Measurements from ENCODE around the gene PLLP. TPM values are rescaled to one million over a fixed set of nuclear protein-coding genes. Genes with fewer than 3 reads are reported as not detected.
A peak's percentile ranks its signal among the peaks of the same experiment; 100 is the strongest.

The PLLP gene
- total and polyA plus RNA-seq, 7 donors = 0.99 to 10.2 (median 4.2) TPM

- peaks cover 0 to 14% (median 8%) of the 10 kb centered on the region in 4 donors for H3K4me1 ChIP-seq
- peak overlapping the region; percentile 93 to 96 (median 94) for H3K27ac ChIP-seq
- 5 to 9% methylated on average over 9 of the region's 9 CpGs for WGBS, 2 donors
- H3K9me3 ChIP-seq = no peaks in the 10 kb centered on the region
- peak overlapping the region; percentile 62 to 90 (median 86) for H3K4me3 ChIP-seq
- no peak for TF ChIP-seq EP300 (IDR thresholded peaks at IDR 0.05)
- TF ChIP-seq CTCF (IDR thresholded peaks at IDR 0.05) = no peak
- no peak for TF ChIP-seq POLR2A (IDR thresholded peaks at IDR 0.05)
- TF ChIP-seq POLR2AphosphoS5 (IDR thresholded peaks at IDR 0.05) = no peak
- DNase-seq = no peak
- intact Hi-C loops (cut with DNase I) = loop anchor here (1.0 kb wide), 1 partner anchor 57 kb away; no protein-coding TSS in a partner anchor
- H3K27me3 ChIP-seq = no peaks in the 10 kb centered on the region
- H3K36me3 ChIP-seq = peaks cover 6 to 40% (median 22%) of the 10 kb centered on the region in 4 donors
These were observed 40.1 kb downstream of the PLLP start for GRCh38 chr16:57244463-57244766.

- no peak for DNase-seq
- Histone ChIP-seq H3K27me3 (no peaks in the 10 kb centered on the region), H3K9me3 (no peaks in the 10 kb centered on the region), H3K4me3 (no peak overlapping the region), H3K36me3 (peaks cover 0 to 41% (median 16%) of the 10 kb centered on the region in 4 donors), H3K4me1 (peaks cover 0 to 14% (median 8%) of the 10 kb centered on the region in 4 donors), H3K27ac (no peak overlapping the region)
- intact Hi-C loops (cut with DNase I) = no loop called here
- 92 to 96% methylated on average over 2 of the region's 2 CpGs for WGBS, 2 donors
- TF ChIP-seq CTCF (IDR thresholded peaks at IDR 0.05) (no peak), EP300 (IDR thresholded peaks at IDR 0.05) (no peak), POLR2AphosphoS5 (IDR thresholded peaks at IDR 0.05) (no peak), POLR2A (IDR thresholded peaks at IDR 0.05) (no peak)
These were observed 41.8 kb downstream of the PLLP start for GRCh38 chr16:57242650-57243049.

- intact Hi-C loops (cut with DNase I) = no loop called here
- no peak overlapping the region for H3K27ac ChIP-seq
These were observed 43.6 kb downstream of the PLLP start for GRCh38 chr16:57240851-57241250.

GRCh38 chr16:57239107-57239506, 45.4 kb downstream of the PLLP start:
- WGBS, 2 donors = 69 to 71% methylated on average over 2 of the region's 2 CpGs
- Histone ChIP-seq H3K36me3 (peaks cover 11 to 65% (median 21%) of the 10 kb centered on the region in 4 donors), H3K27me3 (no peaks in the 10 kb centered on the region), H3K4me3 (no peak overlapping the region), H3K27ac (no peak overlapping the region), H3K4me1 (peaks cover 0 to 1% (median under 1%) of the 10 kb centered on the region in 4 donors), H3K9me3 (no peaks in the 10 kb centered on the region)
- no peak for DNase-seq
- intact Hi-C loops (cut with DNase I) = no loop called here
- no peak for TF ChIP-seq POLR2A (IDR thresholded peaks at IDR 0.05)
- TF ChIP-seq EP300 (IDR thresholded peaks at IDR 0.05) = no peak
- no peak for TF ChIP-seq POLR2AphosphoS5 (IDR thresholded peaks at IDR 0.05)
- TF ChIP-seq CTCF (IDR thresholded peaks at IDR 0.05) = no peak

More at GRCh38 chr16:57240851-57241250, 43.6 kb downstream of the PLLP start:
- TF ChIP-seq EP300 (IDR thresholded peaks at IDR 0.05) = no peak
- TF ChIP-seq POLR2AphosphoS5 (IDR thresholded peaks at IDR 0.05) = no peak
- TF ChIP-seq POLR2A (IDR thresholded peaks at IDR 0.05) = no peak
- TF ChIP-seq CTCF (IDR thresholded peaks at IDR 0.05) = no peak
- WGBS, 2 donors = 74 to 88% methylated on average over 2 of the region's 2 CpGs
- H3K27me3 ChIP-seq = no peaks in the 10 kb centered on the region
- peaks cover 0 to 6% (median 4%) of the 10 kb centered on the region in 4 donors for H3K4me1 ChIP-seq
- no peak for DNase-seq
- H3K4me3 ChIP-seq = no peak overlapping the region
- H3K9me3 ChIP-seq = no peaks in the 10 kb centered on the region
- H3K36me3 ChIP-seq = peaks cover under 1 to 47% (median 12%) of the 10 kb centered on the region in 4 donors

- intact Hi-C loops (cut with DNase I) = no loop called here
- no peaks in the 10 kb centered on the region for H3K4me1 ChIP-seq
- no peak for TF ChIP-seq POLR2A (IDR thresholded peaks at IDR 0.05)
- TF ChIP-seq EP300 (IDR thresholded peaks at IDR 0.05) = no peak
- TF ChIP-seq POLR2AphosphoS5 (IDR thresholded peaks at IDR 0.05) = no peak
- TF ChIP-seq CTCF (IDR thresholded peaks at IDR 0.05) = no peak
- DNase-seq = no peak
- no peaks in the 10 kb centered on the region for H3K9me3 ChIP-seq
- H3K27ac ChIP-seq = no peak overlapping the region
- H3K4me3 ChIP-seq = no peak overlapping the region
- H3K36me3 ChIP-seq = peaks cover 12 to 69% (median 25%) of the 10 kb centered on the region in 4 donors
- no peaks in the 10 kb centered on the region for H3K27me3 ChIP-seq
- 59 to 84% methylated on average over 2 of the region's 2 CpGs for WGBS, 2 donors
These were observed 45.8 kb downstream of the PLLP start for GRCh38 chr16:57238682-57239081.

Data from sigmoid colon (tissue), 7 donors.